ENCODE measurements around the gene SMARCA4. TPM values are rescaled to one million over a fixed set of nuclear protein-coding genes. Genes with fewer than 3 reads are reported as not detected.

The SMARCA4 gene
- total RNA-seq, 1 donor from 2014 or later: 274 TPM

DNA sequence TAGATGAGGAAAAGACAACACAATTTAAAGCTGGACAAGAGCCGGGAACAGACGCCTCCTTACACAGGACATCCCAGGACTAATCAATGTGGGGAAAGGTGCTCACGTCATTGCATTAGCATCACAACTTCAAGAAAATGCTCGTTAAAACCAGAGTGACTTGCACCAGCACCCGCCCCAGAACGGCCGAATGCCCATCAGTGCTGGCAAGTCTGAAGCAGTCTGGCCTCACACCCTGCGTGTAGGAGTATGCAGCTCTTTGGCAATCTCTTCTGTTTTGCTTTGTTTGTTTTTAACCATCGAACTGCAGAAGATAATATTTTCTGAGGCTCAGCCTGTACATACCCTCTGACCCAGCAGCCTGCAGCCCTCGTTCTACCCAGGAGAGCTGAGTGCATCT, 83.6 kb downstream of the SMARCA4 start:
- DNase-seq (ENCODE audit: low spot score in 2 of 2, unreplicated experiment in 2 of 2): no peak
- H3K4me1 Mint-ChIP-seq: no peaks in the 10 kb centered on the region
- H3K36me3 Mint-ChIP-seq: peaks cover 47% of the 10 kb centered on the region
- TF ChIP-seq, protein P1, sequence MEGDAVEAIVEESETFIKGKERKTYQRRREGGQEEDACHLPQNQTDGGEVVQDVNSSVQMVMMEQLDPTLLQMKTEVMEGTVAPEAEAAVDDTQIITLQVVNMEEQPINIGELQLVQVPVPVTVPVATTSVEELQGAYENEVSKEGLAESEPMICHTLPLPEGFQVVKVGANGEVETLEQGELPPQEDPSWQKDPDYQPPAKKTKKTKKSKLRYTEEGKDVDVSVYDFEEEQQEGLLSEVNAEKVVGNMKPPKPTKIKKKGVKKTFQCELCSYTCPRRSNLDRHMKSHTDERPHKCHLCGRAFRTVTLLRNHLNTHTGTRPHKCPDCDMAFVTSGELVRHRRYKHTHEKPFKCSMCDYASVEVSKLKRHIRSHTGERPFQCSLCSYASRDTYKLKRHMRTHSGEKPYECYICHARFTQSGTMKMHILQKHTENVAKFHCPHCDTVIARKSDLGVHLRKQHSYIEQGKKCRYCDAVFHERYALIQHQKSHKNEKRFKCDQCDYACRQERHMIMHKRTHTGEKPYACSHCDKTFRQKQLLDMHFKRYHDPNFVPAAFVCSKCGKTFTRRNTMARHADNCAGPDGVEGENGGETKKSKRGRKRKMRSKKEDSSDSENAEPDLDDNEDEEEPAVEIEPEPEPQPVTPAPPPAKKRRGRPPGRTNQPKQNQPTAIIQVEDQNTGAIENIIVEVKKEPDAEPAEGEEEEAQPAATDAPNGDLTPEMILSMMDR (IDR thresholded peaks at IDR 0.05; ENCODE audit: unreplicated experiment): no peak
- H3K27ac Mint-ChIP-seq: no peak overlapping the region
- H3K9me3 Mint-ChIP-seq: no peaks in the 10 kb centered on the region
- H3K27me3 Mint-ChIP-seq (ENCODE audit: low read depth): no peaks in the 10 kb centered on the region
- no peak overlapping the region for H3K4me3 Mint-ChIP-seq

- DNase-seq (ENCODE audit: low spot score in 2 of 2, unreplicated experiment in 2 of 2): no peak
- TF ChIP-seq, protein P1 (IDR thresholded peaks at IDR 0.05; ENCODE audit: unreplicated experiment): no peak
- no peaks in the 10 kb centered on the region for H3K9me3 Mint-ChIP-seq
- no peaks in the 10 kb centered on the region for H3K27me3 Mint-ChIP-seq (ENCODE audit: low read depth)
- no peak overlapping the region for H3K27ac Mint-ChIP-seq
- H3K4me1 Mint-ChIP-seq: no peaks in the 10 kb centered on the region
- peaks cover 47% of the 10 kb centered on the region for H3K36me3 Mint-ChIP-seq
- H3K4me3 Mint-ChIP-seq: no peak overlapping the region
Measured at GRCh38 chr19:11045536-11045935, 84.7 kb downstream of the SMARCA4 start.

DNA sequence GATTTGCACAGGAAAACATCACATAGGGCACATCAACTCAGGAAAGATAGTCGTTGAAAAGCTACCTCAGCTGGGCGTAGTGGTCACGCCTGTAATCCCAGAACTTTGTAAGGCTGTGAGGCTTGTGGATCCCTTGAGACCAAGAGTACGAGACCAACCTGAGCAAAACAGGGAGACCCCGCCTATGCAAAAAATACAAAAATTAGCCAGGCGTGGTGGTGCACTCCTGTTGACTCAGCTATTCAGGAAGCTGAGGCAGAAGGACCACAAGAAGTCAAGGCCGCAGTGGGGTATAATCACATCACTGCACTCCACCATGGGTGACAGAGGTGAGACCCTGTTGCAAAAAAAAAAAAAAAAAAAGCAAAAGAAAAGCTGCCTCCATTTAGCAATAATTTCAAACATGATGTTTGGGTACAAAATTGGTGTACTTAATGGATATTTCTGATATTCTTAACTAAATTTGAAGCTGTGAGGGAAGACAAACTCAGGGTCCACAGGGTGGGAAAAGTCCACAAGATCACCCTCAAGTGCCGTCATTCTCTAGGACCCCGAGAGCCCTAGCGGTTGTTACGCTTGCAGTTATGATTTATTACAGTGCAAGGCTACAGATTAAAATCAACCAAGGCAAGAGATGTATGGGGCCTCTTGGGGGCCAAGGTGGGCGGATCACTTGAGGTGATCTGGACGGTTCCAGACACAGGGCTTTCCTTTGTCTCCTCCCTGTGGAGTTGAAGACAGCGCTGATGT, 86.0 kb downstream of the SMARCA4 start:
- TF ChIP-seq, protein P1 (IDR thresholded peaks at IDR 0.05; ENCODE audit: unreplicated experiment): no peak
- no peak for DNase-seq (ENCODE audit: low spot score in 2 of 2, unreplicated experiment in 2 of 2)
- no peaks in the 10 kb centered on the region for H3K27me3 Mint-ChIP-seq (ENCODE audit: low read depth)
- H3K36me3 Mint-ChIP-seq: peaks cover 40% of the 10 kb centered on the region
- no peaks in the 10 kb centered on the region for H3K9me3 Mint-ChIP-seq
- no peaks in the 10 kb centered on the region for H3K4me1 Mint-ChIP-seq
- no peak overlapping the region for H3K27ac Mint-ChIP-seq
- no peak overlapping the region for H3K4me3 Mint-ChIP-seq

DNA sequence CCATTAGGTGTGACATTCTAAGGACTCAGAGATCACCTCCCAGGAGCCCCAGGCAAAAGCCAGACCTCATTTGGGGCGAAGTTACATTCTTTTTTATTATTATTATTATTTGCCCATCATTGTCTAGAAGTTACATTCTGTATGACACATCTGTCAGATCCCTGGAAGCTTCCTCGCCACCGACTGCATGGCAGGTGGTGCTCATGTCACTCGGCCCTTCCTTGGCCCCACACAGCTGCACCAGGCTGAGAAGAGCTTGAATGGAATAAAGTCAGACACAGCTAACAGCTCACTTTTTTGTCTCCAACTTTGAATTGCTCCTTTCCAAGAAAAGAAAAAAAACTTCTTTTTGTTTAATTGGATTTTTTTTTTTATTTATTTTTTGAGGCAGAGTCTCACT, 87.0 kb downstream of the SMARCA4 start:
- H3K4me1 Mint-ChIP-seq: no peaks in the 10 kb centered on the region
- TF ChIP-seq, protein P1 (IDR thresholded peaks at IDR 0.05; ENCODE audit: unreplicated experiment): no peak
- no peak for DNase-seq (ENCODE audit: low spot score in 2 of 2, unreplicated experiment in 2 of 2)
- H3K27me3 Mint-ChIP-seq (ENCODE audit: low read depth): no peaks in the 10 kb centered on the region
- H3K36me3 Mint-ChIP-seq: peaks cover 34% of the 10 kb centered on the region
- H3K4me3 Mint-ChIP-seq: no peak overlapping the region
- no peak overlapping the region for H3K27ac Mint-ChIP-seq
- no peaks in the 10 kb centered on the region for H3K9me3 Mint-ChIP-seq

- DNase-seq (ENCODE audit: low spot score in 2 of 2, unreplicated experiment in 2 of 2): no peak
- no peak overlapping the region for H3K27ac Mint-ChIP-seq
- H3K9me3 Mint-ChIP-seq: no peaks in the 10 kb centered on the region
- peaks cover 22% of the 10 kb centered on the region for H3K36me3 Mint-ChIP-seq
- TF ChIP-seq, protein P1 (IDR thresholded peaks at IDR 0.05; ENCODE audit: unreplicated experiment): no peak
- no peaks in the 10 kb centered on the region for H3K4me1 Mint-ChIP-seq
- H3K27me3 Mint-ChIP-seq (ENCODE audit: low read depth): no peaks in the 10 kb centered on the region
- H3K4me3 Mint-ChIP-seq: no peak overlapping the region
Measured at GRCh38 chr19:11050323-11051114, 89.7 kb downstream of the SMARCA4 start.

Measured in mesothelial cell of epicardium (in vitro differentiated cells).